Measurements from ENCODE around the gene NR3C2. TPM values are rescaled to one million over a fixed set of nuclear protein-coding genes. Genes with fewer than 3 reads are reported as not detected.

Gene NR3C2
- total RNA-seq, 1 donor from 2014 or later, result 42.3 TPM

- H3K9me3 ChIP-seq, result peaks cover 0 to 3% of the 10 kb centered on the region in 2 donors
- H3K36me3 ChIP-seq, result peaks cover 45 to 82% of the 10 kb centered on the region in 2 donors
- intact Hi-C loops (cut with DNase I), result no loop called here
- H3K4me3 ChIP-seq, result no peak overlapping the region
- no peak for DNase-seq (ENCODE audit: low spot score in 2 of 2)
- no peak for TF ChIP-seq CTCF (IDR thresholded peaks at IDR 0.05)
- no peak overlapping the region for H3K27ac ChIP-seq
- no peaks in the 10 kb centered on the region for H3K4me1 ChIP-seq
- H3K27me3 ChIP-seq, result no peaks in the 10 kb centered on the region
Measured at GRCh38 chr4:148069086-148069894, 372.9 kb downstream of the NR3C2 start.

GRCh38 chr4:148068065-148068911, 373.9 kb downstream of the NR3C2 start:
- Histone ChIP-seq H3K4me3 (no peak overlapping the region), H3K27ac (no peak overlapping the region), H3K4me1 (no peaks in the 10 kb centered on the region), H3K27me3 (no peaks in the 10 kb centered on the region), H3K9me3 (no peaks in the 10 kb centered on the region), H3K36me3 (peaks cover 45 to 80% of the 10 kb centered on the region in 2 donors)
- no peak for TF ChIP-seq CTCF (IDR thresholded peaks at IDR 0.05)
- DNase-seq (ENCODE audit: low spot score in 2 of 2), result no peak
- intact Hi-C loops (cut with DNase I), result no loop called here

GRCh38 chr4:148067301-148067916, 374.8 kb downstream of the NR3C2 start:
- H3K27ac ChIP-seq, result no peak overlapping the region
- TF ChIP-seq CTCF (IDR thresholded peaks at IDR 0.05), result no peak
- H3K4me3 ChIP-seq, result no peak overlapping the region
- H3K36me3 ChIP-seq, result peaks cover 43 to 75% of the 10 kb centered on the region in 2 donors
- intact Hi-C loops (cut with DNase I), result no loop called here
- no peaks in the 10 kb centered on the region for H3K4me1 ChIP-seq
- no peak for DNase-seq (ENCODE audit: low spot score in 2 of 2)
- H3K9me3 ChIP-seq, result no peaks in the 10 kb centered on the region
- H3K27me3 ChIP-seq, result no peaks in the 10 kb centered on the region

GRCh38 chr4:148065075-148065474, 377.1 kb downstream of the NR3C2 start:
- Histone ChIP-seq H3K4me1 (peaks cover 0 to 2% of the 10 kb centered on the region in 2 donors), H3K27me3 (no peaks in the 10 kb centered on the region), H3K4me3 (no peak overlapping the region), H3K36me3 (peaks cover 34 to 57% of the 10 kb centered on the region in 2 donors), H3K27ac (no peak overlapping the region), H3K9me3 (no peaks in the 10 kb centered on the region)
- intact Hi-C loops (cut with DNase I), result no loop called here
- TF ChIP-seq CTCF (IDR thresholded peaks at IDR 0.05), result no peak
- DNase-seq (ENCODE audit: low spot score in 2 of 2), result no peak

GRCh38 chr4:148064451-148064850, 377.8 kb downstream of the NR3C2 start:
- intact Hi-C loops (cut with DNase I), result no loop called here
- no peaks in the 10 kb centered on the region for H3K27me3 ChIP-seq
- no peak overlapping the region for H3K27ac ChIP-seq
- no peaks in the 10 kb centered on the region for H3K9me3 ChIP-seq
- TF ChIP-seq CTCF (IDR thresholded peaks at IDR 0.05), result no peak
- no peak overlapping the region for H3K4me3 ChIP-seq
- no peak for DNase-seq (ENCODE audit: low spot score in 2 of 2)
- H3K4me1 ChIP-seq, result peaks cover 0 to 6% of the 10 kb centered on the region in 2 donors
- H3K36me3 ChIP-seq, result peaks cover 34 to 57% of the 10 kb centered on the region in 2 donors

Data from ascending aorta (tissue), 2 donors.